Measurements from ENCODE around the gene IFT172.

- TF ChIP-seq, protein P1, sequence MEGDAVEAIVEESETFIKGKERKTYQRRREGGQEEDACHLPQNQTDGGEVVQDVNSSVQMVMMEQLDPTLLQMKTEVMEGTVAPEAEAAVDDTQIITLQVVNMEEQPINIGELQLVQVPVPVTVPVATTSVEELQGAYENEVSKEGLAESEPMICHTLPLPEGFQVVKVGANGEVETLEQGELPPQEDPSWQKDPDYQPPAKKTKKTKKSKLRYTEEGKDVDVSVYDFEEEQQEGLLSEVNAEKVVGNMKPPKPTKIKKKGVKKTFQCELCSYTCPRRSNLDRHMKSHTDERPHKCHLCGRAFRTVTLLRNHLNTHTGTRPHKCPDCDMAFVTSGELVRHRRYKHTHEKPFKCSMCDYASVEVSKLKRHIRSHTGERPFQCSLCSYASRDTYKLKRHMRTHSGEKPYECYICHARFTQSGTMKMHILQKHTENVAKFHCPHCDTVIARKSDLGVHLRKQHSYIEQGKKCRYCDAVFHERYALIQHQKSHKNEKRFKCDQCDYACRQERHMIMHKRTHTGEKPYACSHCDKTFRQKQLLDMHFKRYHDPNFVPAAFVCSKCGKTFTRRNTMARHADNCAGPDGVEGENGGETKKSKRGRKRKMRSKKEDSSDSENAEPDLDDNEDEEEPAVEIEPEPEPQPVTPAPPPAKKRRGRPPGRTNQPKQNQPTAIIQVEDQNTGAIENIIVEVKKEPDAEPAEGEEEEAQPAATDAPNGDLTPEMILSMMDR (IDR thresholded peaks at IDR 0.05): no peak
- TF ChIP-seq ZFX (IDR thresholded peaks at IDR 0.05; ENCODE audit: borderline replicate concordance): no peak
These were observed 4.0 kb downstream of the IFT172 start for GRCh38 chr2:27485496-27485895.
